Measurements from ENCODE around the gene UQCR11. TPM values are rescaled to one million over a fixed set of nuclear protein-coding genes. Genes with fewer than 3 reads are reported as not detected.

The UQCR11 gene
- polyA plus RNA-seq, 3 donors: 55.6 to 731 (median 659) TPM

DNA sequence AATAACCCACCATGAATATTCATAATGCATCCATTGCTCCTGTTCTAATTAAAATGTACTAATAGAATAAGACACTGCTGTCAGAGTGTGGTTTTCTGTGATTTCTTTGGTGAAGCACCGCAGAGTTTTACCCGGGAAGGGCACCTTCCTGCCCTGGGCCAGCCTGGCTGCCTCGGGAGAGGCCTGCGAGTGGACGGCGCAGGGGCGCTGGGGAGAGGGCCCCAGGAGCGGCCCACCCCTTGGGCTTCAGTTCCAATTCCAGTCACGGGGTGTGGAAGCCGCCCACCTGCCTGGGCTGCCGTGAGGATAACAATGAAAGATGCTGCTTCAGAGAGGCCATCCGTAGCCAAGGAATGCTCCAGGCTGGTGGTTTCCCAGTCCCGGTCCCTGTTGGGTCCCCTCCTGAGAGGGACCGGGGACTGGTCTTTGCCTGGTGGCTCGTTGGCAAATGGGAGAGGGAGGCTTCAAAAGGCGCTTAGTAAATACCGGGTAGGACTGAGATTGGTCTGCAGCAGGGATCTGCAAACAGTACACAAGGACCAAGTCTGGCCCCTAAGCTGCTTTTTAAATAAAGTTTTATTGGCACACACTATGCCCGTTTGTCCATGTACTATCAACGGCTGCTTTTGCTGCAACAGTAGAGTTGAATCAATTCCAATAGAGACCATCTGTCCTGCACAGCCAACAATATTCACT is 29.1 kb upstream of the UQCR11 start:
- no peak for DNase-seq
- no peaks in the 10 kb centered on the region for H3K4me1 Mint-ChIP-seq
- Histone ChIP-seq H3K9me3 (replicated peaks in 1 of 2; ENCODE audit: control insufficient read depth in 1 of 2, insufficient read depth in 1 of 2, low read length in 2 of 2) (peaks cover 4 to 8% of the 10 kb centered on the region in 2 donors), H3K4me1 (ENCODE audit: control insufficient read depth in 1 of 2, insufficient read depth in 2 of 2, low read length in 2 of 2) (no peaks in the 10 kb centered on the region), H2AFZ (ENCODE audit: insufficient read depth, low read depth, low read length, poor library complexity, severe bottlenecking) (no peak overlapping the region), H3K9ac (ENCODE audit: insufficient read depth, low read length, poor library complexity, severe bottlenecking) (no peak overlapping the region), H3K4me3 (replicated peaks in 1 of 3; ENCODE audit: low read depth in 2 of 3, low read length in 3 of 3) (no peak overlapping the region), H4K20me1 (ENCODE audit: insufficient read depth, low read length) (peaks cover 10% of the 10 kb centered on the region), H3K79me2 (ENCODE audit: insufficient read depth, low read length) (peaks cover 13% of the 10 kb centered on the region), H3K36me3 (replicated peaks in 1 of 2; ENCODE audit: control insufficient read depth in 1 of 2, insufficient read depth in 2 of 2, low read length in 2 of 2) (peaks cover 35 to 46% of the 10 kb centered on the region in 2 donors), H3K4me2 (replicated peaks; ENCODE audit: extremely low read depth, low read length, poor library complexity, severe bottlenecking) (no peak overlapping the region), H3K27me3 (ENCODE audit: control insufficient read depth in 2 of 2, insufficient read depth in 2 of 2, low read length in 2 of 2) (no peaks in the 10 kb centered on the region), H3K27ac (ENCODE audit: low read depth in 1 of 2, low read length in 2 of 2) (no peak overlapping the region)
- no peak overlapping the region for H3K27ac Mint-ChIP-seq
- peaks cover 0 to 13% (median 7%) of the 10 kb centered on the region in 7 donors for H3K9me3 Mint-ChIP-seq
- H3K4me3 Mint-ChIP-seq: no peak overlapping the region
- H3K27me3 Mint-ChIP-seq (ENCODE audit: low read depth in 3 of 3): peaks cover 0 to 5% (median 2%) of the 10 kb centered on the region in 3 donors
- WGBS (ENCODE audit: insufficient coverage): 98% methylated on average over 19 of the region's 19 CpGs
- peaks cover 42 to 65% of the 10 kb centered on the region in 2 donors for H3K36me3 Mint-ChIP-seq
- intact Hi-C loops (cut with micrococcal nuclease): no loop called here
- TF ChIP-seq, protein P1, sequence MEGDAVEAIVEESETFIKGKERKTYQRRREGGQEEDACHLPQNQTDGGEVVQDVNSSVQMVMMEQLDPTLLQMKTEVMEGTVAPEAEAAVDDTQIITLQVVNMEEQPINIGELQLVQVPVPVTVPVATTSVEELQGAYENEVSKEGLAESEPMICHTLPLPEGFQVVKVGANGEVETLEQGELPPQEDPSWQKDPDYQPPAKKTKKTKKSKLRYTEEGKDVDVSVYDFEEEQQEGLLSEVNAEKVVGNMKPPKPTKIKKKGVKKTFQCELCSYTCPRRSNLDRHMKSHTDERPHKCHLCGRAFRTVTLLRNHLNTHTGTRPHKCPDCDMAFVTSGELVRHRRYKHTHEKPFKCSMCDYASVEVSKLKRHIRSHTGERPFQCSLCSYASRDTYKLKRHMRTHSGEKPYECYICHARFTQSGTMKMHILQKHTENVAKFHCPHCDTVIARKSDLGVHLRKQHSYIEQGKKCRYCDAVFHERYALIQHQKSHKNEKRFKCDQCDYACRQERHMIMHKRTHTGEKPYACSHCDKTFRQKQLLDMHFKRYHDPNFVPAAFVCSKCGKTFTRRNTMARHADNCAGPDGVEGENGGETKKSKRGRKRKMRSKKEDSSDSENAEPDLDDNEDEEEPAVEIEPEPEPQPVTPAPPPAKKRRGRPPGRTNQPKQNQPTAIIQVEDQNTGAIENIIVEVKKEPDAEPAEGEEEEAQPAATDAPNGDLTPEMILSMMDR (IDR thresholded peaks at IDR 0.05): no peak

DNA sequence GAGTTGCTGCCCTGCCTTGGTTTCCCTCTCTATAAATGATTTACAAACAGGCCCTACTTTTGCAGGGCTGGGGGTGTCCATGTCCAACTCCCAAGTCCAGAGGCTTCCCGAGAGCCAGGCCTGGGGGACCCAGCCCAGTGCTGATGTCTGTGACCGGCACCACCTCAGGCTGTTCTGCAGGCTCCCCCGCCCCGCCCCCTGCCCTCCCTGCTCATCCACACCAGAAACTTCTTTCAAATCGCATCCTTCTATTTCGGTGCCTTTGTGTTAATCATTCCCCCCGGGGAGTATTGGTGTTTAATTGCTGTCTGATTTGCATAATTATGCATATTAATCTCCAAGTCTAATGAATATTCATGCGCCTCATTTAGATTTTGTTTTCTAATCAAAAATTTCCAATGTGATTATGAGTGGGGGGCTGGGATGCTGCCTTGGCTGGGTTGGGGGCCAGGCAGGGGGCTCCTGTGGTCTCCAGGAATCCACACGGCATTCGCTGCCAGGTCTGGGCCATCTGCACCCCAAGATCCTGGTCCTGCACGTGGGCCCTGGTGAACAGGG is 28.1 kb upstream of the UQCR11 start:
- WGBS (ENCODE audit: insufficient coverage): 99% methylated on average over 7 of the region's 11 CpGs
- peaks cover 4 to 8% of the 10 kb centered on the region in 2 donors for H3K9me3 ChIP-seq (replicated peaks in 1 of 2; ENCODE audit: control insufficient read depth in 1 of 2, insufficient read depth in 1 of 2, low read length in 2 of 2)
- peaks cover 10% of the 10 kb centered on the region for H4K20me1 ChIP-seq (ENCODE audit: insufficient read depth, low read length)
- no peak overlapping the region for H3K27ac ChIP-seq (ENCODE audit: low read depth in 1 of 2, low read length in 2 of 2)
- peaks cover 8% of the 10 kb centered on the region for H3K79me2 ChIP-seq (ENCODE audit: insufficient read depth, low read length)
- peaks cover 30 to 35% of the 10 kb centered on the region in 2 donors for H3K36me3 ChIP-seq (replicated peaks in 1 of 2; ENCODE audit: control insufficient read depth in 1 of 2, insufficient read depth in 2 of 2, low read length in 2 of 2)
- H3K4me1 ChIP-seq (ENCODE audit: control insufficient read depth in 1 of 2, insufficient read depth in 2 of 2, low read length in 2 of 2): no peaks in the 10 kb centered on the region
- TF ChIP-seq, protein P1 (IDR thresholded peaks at IDR 0.05): no peak
- no peak overlapping the region for H3K4me3 Mint-ChIP-seq
- no peak overlapping the region for H3K4me2 ChIP-seq (replicated peaks; ENCODE audit: extremely low read depth, low read length, poor library complexity, severe bottlenecking)
- no peak for DNase-seq
- no peak overlapping the region for H3K27ac Mint-ChIP-seq
- H3K4me1 Mint-ChIP-seq: no peaks in the 10 kb centered on the region
- peaks cover 33 to 55% of the 10 kb centered on the region in 2 donors for H3K36me3 Mint-ChIP-seq
- peaks cover 0 to 13% (median 7%) of the 10 kb centered on the region in 7 donors for H3K9me3 Mint-ChIP-seq
- no peaks in the 10 kb centered on the region for H3K27me3 ChIP-seq (ENCODE audit: control insufficient read depth in 2 of 2, insufficient read depth in 2 of 2, low read length in 2 of 2)
- intact Hi-C loops (cut with micrococcal nuclease): no loop called here
- peaks cover 0 to 5% (median 2%) of the 10 kb centered on the region in 3 donors for H3K27me3 Mint-ChIP-seq (ENCODE audit: low read depth in 3 of 3)
- no peak overlapping the region for H3K9ac ChIP-seq (ENCODE audit: insufficient read depth, low read length, poor library complexity, severe bottlenecking)
- no peak overlapping the region for H3K4me3 ChIP-seq (replicated peaks in 1 of 3; ENCODE audit: low read depth in 2 of 3, low read length in 3 of 3)
- no peak overlapping the region for H2AFZ ChIP-seq (ENCODE audit: insufficient read depth, low read depth, low read length, poor library complexity, severe bottlenecking)

Measured in CD14-positive monocyte (primary cell).